HCT116 (cell line): ENCODE data around the gene MBP. TPM values are rescaled to one million over a fixed set of nuclear protein-coding genes. Genes with fewer than 3 reads are reported as not detected.

Source experiments
- ATAC-seq: fragments of 200-7000 bp; cut with Tn5 transposase; 2 replicates; pipeline ENCODE4 v1.9.1; 2020; ENCODE audit warnings: mild to moderate bottlenecking, moderate library complexity
- BruUV-seq: library from RNA; stranded (reverse); fragments of 400-500 nt; replicated peaks from 2 replicates; lab custom pipeline; 2021; lab: Mats Ljungman, UMichigan
- CTCF ChIA-PET: fragments of 300-600 bp; sonication (Branson Sonifier 250); formaldehyde crosslinking; loops from one replicate; lab custom pipeline; 2021; ENCODE audit warnings: antibody characterized with exemption; lab: Charles Lee
- POLR2A ChIA-PET: fragments of 300-600, 350-600 bp; sonication (Branson Sonifier 250); formaldehyde crosslinking; loops from one replicate; lab custom pipeline; 2021; ENCODE audit warnings: antibody characterized with exemption; lab: Charles Lee
- RAD21 ChIA-PET, 2 experiments: fragments of 300-600 bp; sonication (Branson Sonifier 250); formaldehyde crosslinking; loops; one replicate each; lab custom pipeline; 2023; ENCODE audit warnings: low total read pairs in 2 of 2; ENCODE audit not compliant: uncharacterized antibody in 2 of 2, unreplicated experiment in 2 of 2, low non-redundant PET in 1 of 2; lab: Charles Lee
- DNase-seq: peaks from one replicate; pipeline ENCODE4 v3.0.0-alpha.2; 2010; ENCODE audit warnings: low read depth, low spot score
- H2AFZ ChIP-seq: fragments of 200-600 bp; shearing (Covaris generic), sonication (generic); 2 replicates; pipeline ENCODE4 v1.6.1; 2017; ENCODE audit warnings: low read depth, mixed run types, mixed read lengths, antibody characterized with exemption, low read length; ENCODE audit not compliant: poor library complexity, severe bottlenecking
- H3K27ac ChIP-seq: 2 replicates; pipeline ENCODE4 v1.5.1; 2012; ENCODE audit warnings: low read depth, low read length
- H3K27me3 ChIP-seq: fragments of 200-600 bp; sonication (generic); 2 replicates; pipeline ENCODE4 v1.6.1; 2016; ENCODE audit warnings: mixed run types, low read length, mixed read lengths; ENCODE audit not compliant: insufficient read depth
- H3K36me3 ChIP-seq, 2 experiments: fragments of 200-500 bp in 1 of 2; fragments of 200-600 bp in 1 of 2; sonication (Bioruptor generic) in 1 of 2; sonication (generic) in 1 of 2; 2 replicates each; pipeline versions ENCODE4 v1.5.1 to v1.6.1; 2014 to 2016; ENCODE audit warnings: low read length in 2 of 2, inconsistent platforms in 1 of 2, mixed read lengths in 1 of 2, mixed run types in 1 of 2; ENCODE audit not compliant: insufficient read depth in 2 of 2, control insufficient read depth in 1 of 2
- H3K4me1 ChIP-seq, 2 experiments: fragments of 200-600 bp in 1 of 2; sonication (generic) in 1 of 2; 2 replicates each; pipeline versions ENCODE4 v1.5.1 to v1.6.1; 2012 to 2017; ENCODE audit warnings: low read length in 2 of 2, inconsistent platforms in 1 of 2, mild to moderate bottlenecking in 1 of 2, mixed read lengths in 1 of 2, mixed run types in 1 of 2, moderate library complexity in 1 of 2; ENCODE audit not compliant: insufficient read depth in 2 of 2, control insufficient read depth in 1 of 2
- H3K4me2 ChIP-seq: fragments of 200-600 bp; sonication (generic); 2 replicates; pipeline ENCODE4 v1.6.1; 2017; ENCODE audit warnings: mixed run types, low read length, mixed read lengths
- H3K4me3 ChIP-seq, 2 experiments: fragments of 200-600 bp in 1 of 2; sonication (generic) in 1 of 2; replicated peaks in 1 of 2; 2 replicates each; pipeline ENCODE4 v1.5.1; 2011 to 2016; ENCODE audit warnings: low read length in 2 of 2, control low read depth in 1 of 2, low read depth in 1 of 2, mild to moderate bottlenecking in 1 of 2, mixed read lengths in 1 of 2, mixed run types in 1 of 2
- H3K79me2 ChIP-seq: fragments of 200-600 bp; sonication (generic); 2 replicates; pipeline ENCODE4 v1.6.1; 2017; ENCODE audit warnings: mild to moderate bottlenecking, mixed run types, low read length, moderate library complexity, mixed read lengths; ENCODE audit not compliant: insufficient read depth
- H3K9ac ChIP-seq: fragments of 200-600 bp; sonication (generic); 2 replicates; pipeline ENCODE4 v1.6.1; 2016; ENCODE audit warnings: low read length, mixed read lengths
- H3K9me2 ChIP-seq: fragments of 200-600 bp; sonication (generic), shearing (Covaris generic); 2 replicates; pipeline ENCODE4 v1.6.1; 2017; ENCODE audit warnings: mixed run types, mild to moderate bottlenecking, moderate library complexity; ENCODE audit not compliant: insufficient read depth
- H3K9me3 ChIP-seq, 2 experiments: fragments of 200-500 bp in 1 of 2; fragments of 200-600 bp in 1 of 2; sonication (Bioruptor generic) in 1 of 2; sonication (generic) in 1 of 2; 2 replicates each; pipeline ENCODE4 v1.6.1; 2014 to 2017; ENCODE audit warnings: low read length in 2 of 2, mixed read lengths in 2 of 2, inconsistent platforms in 1 of 2, low read depth in 1 of 2, mild to moderate bottlenecking in 1 of 2, mixed run types in 1 of 2, moderate library complexity in 1 of 2; ENCODE audit not compliant: control insufficient read depth in 1 of 2, insufficient read depth in 1 of 2
- H4K20me1 ChIP-seq: fragments of 200-600 bp; sonication (generic), shearing (Covaris generic); 2 replicates; pipeline ENCODE4 v1.6.1; 2017; ENCODE audit warnings: mixed run types, mild to moderate bottlenecking, moderate library complexity; ENCODE audit not compliant: insufficient read depth
- CTCF ChIP-seq, 3 experiments: fragments of 200-600 bp in 1 of 3; sonication (generic) in 1 of 3; IDR thresholded peaks in 2 of 3; conservative IDR thresholded peaks in 1 of 3; 2 replicates each; pipeline ENCODE4 v1.5.1; 2012 to 2017; ENCODE audit warnings: low read depth in 2 of 3, low read length in 2 of 3, antibody characterized with exemption in 1 of 3, borderline replicate concordance in 1 of 3, control low read depth in 1 of 3, mild to moderate bottlenecking in 1 of 3, mixed read lengths in 1 of 3, mixed run types in 1 of 3, moderate library complexity in 1 of 3; ENCODE audit not compliant: insufficient read depth in 1 of 3
- FOSL1 ChIP-seq: IDR thresholded peaks from 2 replicates; pipeline ENCODE4 v1.6.1; 2012; ENCODE audit warnings: low read depth
- POLR2A ChIP-seq: IDR thresholded peaks from 2 replicates; pipeline ENCODE4 v1.7.0; 2011; ENCODE audit warnings: borderline replicate concordance; ENCODE audit not compliant: insufficient read depth, insufficient read length; ENCODE audit errors: extremely low read depth
- POLR2AphosphoS5 ChIP-seq: IDR thresholded peaks from 2 replicates; pipeline ENCODE4 v1.6.1; 2011; ENCODE audit warnings: mild to moderate bottlenecking, low read depth, low read length, moderate library complexity
- TCF7L2 ChIP-seq: IDR thresholded peaks from 2 replicates; pipeline ENCODE4 v1.7.0; 2011; ENCODE audit warnings: borderline replicate concordance, inconsistent platforms; ENCODE audit not compliant: insufficient read depth, insufficient read length; ENCODE audit errors: extremely low read depth
- ZFX ChIP-seq: fragments of 450-650 bp; IDR thresholded peaks from 2 replicates; pipeline ENCODE4 v1.6.1; 2017
- intact Hi-C: fragments of 100-400 bp; cut with micrococcal nuclease; formaldehyde crosslinking; loops from 2 replicates; pipeline ENCODE4 v1.10.0; 2022
- total RNA-seq: library from RNA; stranded (reverse); gene quantifications from one replicate; pipeline ENCODE4 v1.2.1, GENCODE V29; 2021; ENCODE audit not compliant: unreplicated experiment
- TF ChIP-seq, protein P1 (sequence below): IDR thresholded peaks from 2 replicates; pipeline ENCODE4 v1.6.1; 2012

The MBP gene
- total RNA-seq, 1 experiment from 2014 or later: 34.9 TPM

GRCh38 chr18:76989647-76990190, 142.9 kb downstream of the MBP start:
- Histone ChIP-seq H3K4me1 (no peaks in the 10 kb centered on the region), H3K4me2 (no peak overlapping the region), H3K27ac (no peak overlapping the region), H3K36me3 (no peaks in the 10 kb centered on the region), H3K4me3 (no peak overlapping the region), H3K9me2 (no peaks in the 10 kb centered on the region), H3K9me3 (no peaks in the 10 kb centered on the region), H2AFZ (no peak overlapping the region), H4K20me1 (no peaks in the 10 kb centered on the region), H3K79me2 (no peaks in the 10 kb centered on the region), H3K27me3 (no peaks in the 10 kb centered on the region), H3K9ac (no peak overlapping the region)
- TF ChIP-seq POLR2AphosphoS5 (no peak), ZFX (no peak)
- TF ChIP-seq, protein P1, sequence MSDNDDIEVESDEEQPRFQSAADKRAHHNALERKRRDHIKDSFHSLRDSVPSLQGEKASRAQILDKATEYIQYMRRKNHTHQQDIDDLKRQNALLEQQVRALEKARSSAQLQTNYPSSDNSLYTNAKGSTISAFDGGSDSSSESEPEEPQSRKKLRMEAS: no peak
- intact Hi-C loops: no loop called here
- DNase-seq: no peak
- no peak for ATAC-seq
- CTCF ChIA-PET: no interaction called here
- POLR2A ChIA-PET: no interaction called here
- RAD21 ChIA-PET: no interaction called here
- no TSS peak for BruUV-seq

DNA sequence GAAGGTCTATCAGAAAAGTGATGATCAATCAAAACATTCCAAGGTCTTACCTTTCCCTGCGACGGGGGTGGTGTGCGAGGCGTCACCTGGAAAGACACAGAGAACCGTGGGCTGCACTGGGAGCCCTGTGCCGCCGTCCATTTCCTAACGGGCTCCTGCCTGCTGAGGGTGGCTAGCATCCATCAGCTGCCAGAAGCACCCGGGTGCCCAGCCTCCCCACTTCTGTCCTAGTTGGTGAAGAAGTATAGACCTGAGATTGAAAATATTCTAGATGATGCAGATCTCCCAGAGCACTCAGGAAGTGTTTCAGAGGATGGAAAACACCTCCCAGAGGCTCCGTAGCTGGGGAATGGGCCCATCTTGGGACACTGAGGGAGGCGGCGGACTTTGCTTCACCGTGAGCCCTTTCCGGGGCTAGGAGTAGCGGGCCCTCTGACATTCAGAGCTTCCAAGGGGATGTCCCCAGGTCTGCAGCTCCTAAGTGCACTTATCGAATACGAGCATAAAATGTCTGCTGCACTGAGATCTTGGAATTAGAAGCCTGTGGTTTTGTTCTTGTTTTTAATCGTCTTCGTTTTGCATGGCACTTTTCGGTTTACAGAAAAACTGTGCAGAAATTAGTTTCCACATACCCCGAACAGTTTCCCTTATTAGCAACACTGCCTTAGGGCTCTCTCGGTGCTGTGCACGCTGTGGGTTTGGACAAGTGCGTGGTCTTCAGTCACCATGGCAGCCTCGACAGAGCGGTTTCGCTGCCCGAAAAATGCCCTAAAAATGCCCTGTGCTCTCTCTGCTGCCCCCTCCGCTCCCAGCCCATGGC, 143.5 kb downstream of the MBP start:
- no peak overlapping the region for H3K9ac ChIP-seq
- H3K4me3 ChIP-seq: no peak overlapping the region
- H2AFZ ChIP-seq: no peak overlapping the region
- no peaks in the 10 kb centered on the region for H3K36me3 ChIP-seq
- RAD21 ChIA-PET: no interaction called here
- POLR2A ChIA-PET: no interaction called here
- TF ChIP-seq, protein P1: no peak
- TF ChIP-seq TCF7L2: no peak
- no peak for TF ChIP-seq FOSL1
- TF ChIP-seq CTCF (IDR thresholded peaks at IDR 0.05 in 2 of 3, conservative IDR thresholded peaks at IDR 0.05 in 1 of 3; ENCODE audit: borderline replicate concordance in 1 of 3, insufficient read depth in 1 of 3, low read depth in 2 of 3, low read length in 2 of 3): no peak
- no peak for TF ChIP-seq POLR2A
- TF ChIP-seq, all 23 proteins: peak for 0
- intact Hi-C loops: no loop called here
- ATAC-seq (no peak), DNase-seq (no peak)
- Histone ChIP-seq H3K9me3 (no peaks in the 10 kb centered on the region), H3K27ac (no peak overlapping the region), H3K9me2 (no peaks in the 10 kb centered on the region), H3K27me3 (no peaks in the 10 kb centered on the region), H3K4me1 (no peaks in the 10 kb centered on the region), H3K4me2 (no peak overlapping the region), H3K79me2 (no peaks in the 10 kb centered on the region), H4K20me1 (no peaks in the 10 kb centered on the region)
- CTCF ChIA-PET: no interaction called here
- no TSS peak for BruUV-seq
